Ovary (tissue), 9 donors: ENCODE results near the gene AFF2. TPM values are rescaled to one million over a fixed set of nuclear protein-coding genes. Genes with fewer than 3 reads are reported as not detected.

Experiments used
- DNase-seq, 5 donors: peaks; one replicate each; pipeline ENCODE4 v3.0.0-alpha.2; 2019 to 2020
- H3K27ac ChIP-seq, 2 donors: fragments of 200-600 bp; one replicate each; pipeline versions ENCODE4 v1.5.1 to v1.8.0; 2019 to 2022
- H3K27me3 ChIP-seq: fragments of 200-600 bp; one replicate; pipeline ENCODE4 v1.8.0; 2022
- H3K36me3 ChIP-seq: fragments of 200-600 bp; sonication (generic); one replicate; pipeline ENCODE4 v1.5.1; 2019
- H3K4me1 ChIP-seq: one replicate; pipeline ENCODE4 v1.8.1; 2013; ENCODE audit warnings: mild to moderate bottlenecking, moderate library complexity; ENCODE audit not compliant: insufficient read depth
- H3K4me3 ChIP-seq: fragments of 200-600 bp; sonication (generic); one replicate; pipeline ENCODE4 v1.5.1; 2017
- H3K9me3 ChIP-seq, 2 donors: fragments of 200-600 bp in 1 of 2; sonication (generic) in 1 of 2; one replicate each; pipeline versions ENCODE4 v1.5.1 to v1.8.1; 2013 to 2019; ENCODE audit warnings: mild to moderate bottlenecking in 1 of 2, moderate library complexity in 1 of 2
- CTCF ChIP-seq, 3 donors: fragments of 450-650 bp in 2 of 3; fragments of 200-600 bp in 1 of 3; IDR thresholded peaks; one replicate each; pipeline versions ENCODE4 v1.5.1 to v1.8.0; 2016 to 2022; ENCODE audit warnings: antibody characterized with exemption in 3 of 3, mild to moderate bottlenecking in 1 of 3
- EP300 ChIP-seq: sonication (generic); formaldehyde crosslinking; IDR thresholded peaks from one replicate; pipeline ENCODE4 v1.6.1; 2017; ENCODE audit warnings: antibody characterized with exemption
- POLR2A ChIP-seq: fragments of 450-650 bp; IDR thresholded peaks from one replicate; pipeline ENCODE4 v1.6.1; 2017; ENCODE audit warnings: antibody characterized with exemption, mild to moderate bottlenecking, moderate library complexity
- WGBS, 3 donors: extraction: QIAGEN DNeasy Blood & Tissue Kit in 1 of 3; methylation state at CpG; one replicate each; pipeline versions ENCODE4 v1.1.5 to v1.1.7; 2013 to 2017; 5-methylcytosine and 5-hydroxymethylcytosine counted together
- intact Hi-C, 4 donors: fragments of 100-400 bp; cut with DNase I; formaldehyde crosslinking; loops; one replicate each; pipeline versions ENCODE4 v1.11.0 to v1.15.1; 2022 to 2023
- polyA plus RNA-seq, 2 donors: library from polyadenylated mRNA; stranded (reverse); fragments of 200-250 nt in 1 of 2; fragments of 350-450 nt in 1 of 2; fragmentation: Illumina TruSeq in 1 of 2; extraction: RNeasy Lipid Tissue Mini Kit (QIAGEN cat#74804) in 1 of 2; gene quantifications; one replicate each; pipeline ENCODE4 v1.2.3, GENCODE V29; 2013 to 2014
- total RNA-seq, 7 donors: library from RNA; depleted of rRNA in 2 of 7; stranded (reverse); fragments of >200 nt in 2 of 7; fragmentation: NEBNext Ultra II Directional in 3 of 7; extraction: Animal tissue kit (Norgen Biotek cat#: 25700) in 3 of 7; gene quantifications; one replicate each; pipeline versions ENCODE4 v1.1.0 to v1.2.4, GENCODE V29; 2016 to 2023
- donor health status: DM: no; HTN: no; CAD: no; lungs with moderate emphysema.
- donor health status: DM: no; HTN: no; CAD: no.
- donor health status: Bipolar disorder and iron deficiency.
- donor health status: DM: yes; HTN: yes; CAD: no.
- donor health status: DM: no; HTN: no; CAD: no.
- donor health status: DM: yes; HTN: yes; CAD: no.

The AFF2 gene
- total and polyA plus RNA-seq, 9 donors: 1.3 to 12.3 (median 4.6) TPM

GRCh38 chrX:148930206-148930729 lies 429.9 kb downstream of the AFF2 start:
- TF ChIP-seq CTCF (IDR thresholded peaks at IDR 0.05) (no peak), POLR2A (no peak), EP300 (no peak)
- Histone ChIP-seq H3K27me3 (no peaks in the 10 kb centered on the region), H3K4me1 (no peaks in the 10 kb centered on the region), H3K36me3 (no peaks in the 10 kb centered on the region), H3K4me3 (no peak overlapping the region), H3K27ac (no peak overlapping the region), H3K9me3 (no peaks in the 10 kb centered on the region)
- WGBS, 3 donors: 60 to 77% (median 68%) methylated on average over 2 of the region's 2 CpGs
- no peak for DNase-seq
- intact Hi-C loops: no loop called here

GRCh38 chrX:148933881-148934280 lies 433.5 kb downstream of the AFF2 start:
- Histone ChIP-seq H3K27ac (no peak overlapping the region), H3K27me3 (no peaks in the 10 kb centered on the region), H3K4me3 (no peak overlapping the region), H3K36me3 (no peaks in the 10 kb centered on the region), H3K9me3 (no peaks in the 10 kb centered on the region), H3K4me1 (peaks cover 3% of the 10 kb centered on the region)
- intact Hi-C loops: no loop called here
- TF ChIP-seq CTCF (IDR thresholded peaks at IDR 0.05) (no peak), POLR2A (no peak), EP300 (no peak)
- WGBS, 3 donors: 80 to 89% (median 87%) methylated on average over 4 of the region's 4 CpGs
- no peak for DNase-seq

DNA sequence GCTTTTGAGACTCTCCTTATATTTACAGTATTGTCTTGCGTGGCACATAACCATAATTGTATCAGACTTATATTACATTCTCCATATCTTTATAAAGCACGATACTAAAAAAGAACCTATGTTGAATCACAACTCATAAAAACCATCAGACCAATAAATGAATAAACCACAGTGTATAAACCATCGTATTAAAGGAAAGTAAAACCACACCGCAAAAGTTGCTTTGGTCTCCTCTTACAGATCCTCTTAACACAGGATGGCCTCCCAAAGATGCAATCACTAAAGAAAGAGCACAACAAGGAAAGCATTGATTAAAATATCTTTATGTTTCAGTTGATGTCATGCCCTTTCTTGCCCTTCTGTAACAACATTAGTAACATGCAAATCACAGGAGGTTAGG lies 437.9 kb downstream of the AFF2 start:
- no peak overlapping the region for H3K27ac ChIP-seq
- intact Hi-C loops: no loop called here
- DNase-seq: no peak
- H3K27me3 ChIP-seq: no peaks in the 10 kb centered on the region
- H3K9me3 ChIP-seq: no peaks in the 10 kb centered on the region
- no peaks in the 10 kb centered on the region for H3K36me3 ChIP-seq
- TF ChIP-seq CTCF (IDR thresholded peaks at IDR 0.05) (no peak), EP300 (no peak), POLR2A (no peak)
- WGBS, 3 donors: 71 to 85% (median 82%) methylated on average over 4 of the region's 4 CpGs
- H3K4me1 ChIP-seq: peaks cover 3% of the 10 kb centered on the region
- H3K4me3 ChIP-seq: no peak overlapping the region

GRCh38 chrX:148940411-148940996 lies 440.1 kb downstream of the AFF2 start:
- no peaks in the 10 kb centered on the region for H3K36me3 ChIP-seq
- no peaks in the 10 kb centered on the region for H3K27me3 ChIP-seq
- no peak overlapping the region for H3K27ac ChIP-seq
- intact Hi-C loops: no loop called here
- H3K9me3 ChIP-seq: no peaks in the 10 kb centered on the region
- H3K4me1 ChIP-seq: peaks cover 3% of the 10 kb centered on the region
- TF ChIP-seq CTCF (IDR thresholded peaks at IDR 0.05) (no peak), EP300 (no peak), POLR2A (no peak)
- 34 to 44% (median 40%) methylated on average over 1 of the region's 1 CpG for WGBS, 3 donors
- no peak overlapping the region for H3K4me3 ChIP-seq
- DNase-seq: no peak
